H1 (cell line): ENCODE results near the gene GATA5. TPM values are rescaled to one million over a fixed set of nuclear protein-coding genes. Genes with fewer than 3 reads are reported as not detected.

ENCODE experiments used
- CTCF ChIA-PET: fragments of 300-600 bp; sonication (Branson Sonifier 250); formaldehyde crosslinking; loops from one replicate; lab custom pipeline; 2021; ENCODE audit not compliant: partially characterized antibody; lab: Charles Lee
- POLR2A ChIA-PET: fragments of 300-600 bp; sonication (Branson Sonifier 250); formaldehyde crosslinking; loops from one replicate; lab custom pipeline; 2021; ENCODE audit warnings: inconsistent platforms; ENCODE audit not compliant: partially characterized antibody; lab: Charles Lee
- DNase-seq, 2 experiments: peaks; one replicate each; pipeline versions ENCODE4 v3.0.0 to v3.0.0-alpha.2; 2010 to 2022; ENCODE audit warnings: low spot score in 2 of 2, low read depth in 1 of 2, mixed read lengths in 1 of 2
- FAIRE-seq: peaks from 2 replicates; lab custom pipeline; 2011; peaks lifted over from hg19 to GRCh38; lab: Jason Lieb, UNC
- H2AFZ ChIP-seq: 2 replicates; pipeline ENCODE4 v1.8.1; 2012; ENCODE audit warnings: low read length, inconsistent platforms
- H2AK5ac ChIP-seq: 2 replicates; pipeline ENCODE4 v1.6.1; 2013; ENCODE audit warnings: low read depth, low read length
- H2BK120ac ChIP-seq: replicated peaks from 2 replicates; pipeline ENCODE3; 2013; ENCODE audit warnings: low read depth, low read length, inconsistent platforms
- H2BK12ac ChIP-seq: 2 replicates; pipeline ENCODE4 v1.6.1; 2013; ENCODE audit warnings: low read depth, low read length
- H2BK15ac ChIP-seq: 2 replicates; pipeline ENCODE4 v1.6.1; 2013; ENCODE audit warnings: low read length
- H2BK20ac ChIP-seq: 2 replicates; pipeline ENCODE4 v1.6.1; 2013; ENCODE audit warnings: low read length
- H2BK5ac ChIP-seq: 2 replicates; pipeline ENCODE4 v1.6.1; 2013; ENCODE audit warnings: low read depth, low read length
- H3K14ac ChIP-seq: 2 replicates; pipeline ENCODE4 v1.6.1; 2013; ENCODE audit warnings: inconsistent platforms; ENCODE audit not compliant: insufficient read length
- H3K18ac ChIP-seq: 2 replicates; pipeline ENCODE4 v1.6.1; 2013; ENCODE audit warnings: low read length; ENCODE audit errors: extremely low read depth
- H3K23ac ChIP-seq: 2 replicates; pipeline ENCODE4 v1.6.1; 2013; ENCODE audit warnings: inconsistent platforms; ENCODE audit not compliant: insufficient read length
- H3K23me2 ChIP-seq: 2 replicates; pipeline ENCODE4 v1.6.1; 2013; ENCODE audit warnings: low read depth, low read length
- H3K27ac ChIP-seq: 2 replicates; pipeline ENCODE4 v1.6.1; 2011; ENCODE audit warnings: low read depth, low read length, inconsistent platforms
- H3K27me3 ChIP-seq, 4 experiments: replicated peaks in 1 of 4; 1 replicate in 1 of 4; 2 replicates in 3 of 4; pipeline versions ENCODE4 v1.6.1 to v1.8.1; 2011 to 2013; ENCODE audit warnings: low read length in 3 of 4, mild to moderate bottlenecking in 3 of 4, inconsistent platforms in 2 of 4, mixed read lengths in 2 of 4, moderate library complexity in 1 of 4; ENCODE audit not compliant: control insufficient read depth in 3 of 4, insufficient read depth in 3 of 4; ENCODE audit errors: extremely low read depth in 1 of 4
- H3K36me3 ChIP-seq, 4 experiments: 2 replicates each; pipeline versions ENCODE4 v1.6.1 to v1.8.1; 2011 to 2013; ENCODE audit warnings: mild to moderate bottlenecking in 4 of 4, low read length in 3 of 4, moderate library complexity in 2 of 4, control low read depth in 1 of 4, inconsistent platforms in 1 of 4; ENCODE audit not compliant: insufficient read depth in 4 of 4, control insufficient read depth in 2 of 4
- H3K4ac ChIP-seq: replicated peaks from 2 replicates; pipeline ENCODE3; 2013; ENCODE audit warnings: low read length, low read depth, mixed read lengths, inconsistent platforms; ENCODE audit not compliant: insufficient read length
- H3K4me1 ChIP-seq, 4 experiments: replicated peaks in 1 of 4; 1 replicate in 1 of 4; 2 replicates in 3 of 4; pipeline versions ENCODE4 v1.6.1 to v1.8.1; 2011 to 2013; ENCODE audit warnings: low read length in 3 of 4, inconsistent platforms in 2 of 4, mixed read lengths in 1 of 4; ENCODE audit not compliant: insufficient read depth in 4 of 4, control insufficient read depth in 3 of 4
- H3K4me2 ChIP-seq, 2 experiments: 2 replicates each; pipeline versions ENCODE4 v1.6.1 to v1.8.1; 2011 to 2013; ENCODE audit warnings: low read depth in 2 of 2, low read length in 2 of 2, control low read depth in 1 of 2, inconsistent platforms in 1 of 2, mild to moderate bottlenecking in 1 of 2; ENCODE audit not compliant: insufficient read depth in 1 of 2
- H3K4me3 ChIP-seq, 4 experiments: fragments of 200-600, 300-600 bp in 1 of 4; sonication (generic), shearing (Covaris generic), sonication (Bioruptor Twin) in 1 of 4; 2 replicates each; pipeline versions ENCODE4 v1.5.1 to v1.8.1; 2011 to 2016; ENCODE audit warnings: low read length in 4 of 4, low read depth in 3 of 4, control low read depth in 2 of 4, inconsistent platforms in 2 of 4, mild to moderate bottlenecking in 2 of 4, mixed read lengths in 1 of 4, moderate library complexity in 1 of 4; ENCODE audit not compliant: insufficient read depth in 2 of 4; ENCODE audit errors: extremely low read depth in 1 of 4
- H3K56ac ChIP-seq: replicated peaks from 2 replicates; pipeline ENCODE3; 2013; ENCODE audit warnings: low read depth, mild to moderate bottlenecking, mixed read lengths, low read length, inconsistent platforms; ENCODE audit not compliant: insufficient read length
- H3K79me1 ChIP-seq: 2 replicates; pipeline ENCODE4 v1.6.1; 2013; ENCODE audit warnings: low read depth, low read length, control low read depth
- H3K79me2 ChIP-seq, 2 experiments: 2 replicates each; pipeline versions ENCODE4 v1.6.1 to v1.8.1; 2012 to 2013; ENCODE audit warnings: low read length in 2 of 2, mild to moderate bottlenecking in 2 of 2, inconsistent platforms in 1 of 2; ENCODE audit not compliant: insufficient read depth in 2 of 2, control insufficient read depth in 1 of 2
- H3K9ac ChIP-seq, 4 experiments: replicated peaks in 1 of 4; 1 replicate in 1 of 4; 2 replicates in 3 of 4; pipeline versions ENCODE4 v1.6.1 to v1.8.1; 2011 to 2013; ENCODE audit warnings: low read depth in 3 of 4, low read length in 3 of 4, control low read depth in 2 of 4, mild to moderate bottlenecking in 2 of 4, moderate library complexity in 2 of 4, inconsistent platforms in 1 of 4; ENCODE audit errors: extremely low read depth in 1 of 4
- H3K9me3 ChIP-seq, 2 experiments: 2 replicates each; pipeline versions ENCODE4 v1.6.1 to v1.8.1; 2012 to 2013; ENCODE audit warnings: mild to moderate bottlenecking in 2 of 2, moderate library complexity in 2 of 2, control low read depth in 1 of 2, inconsistent platforms in 1 of 2, low read depth in 1 of 2, low read length in 1 of 2, mixed read lengths in 1 of 2; ENCODE audit not compliant: insufficient read depth in 2 of 2
- H4K20me1 ChIP-seq, 2 experiments: replicated peaks in 1 of 2; 2 replicates each; pipeline versions ENCODE3 to v1.8.1; 2011 to 2013; ENCODE audit warnings: inconsistent platforms in 2 of 2, low read length in 2 of 2, mild to moderate bottlenecking in 1 of 2; ENCODE audit not compliant: insufficient read depth in 2 of 2, control insufficient read depth in 1 of 2
- H4K5ac ChIP-seq: 2 replicates; pipeline ENCODE4 v1.6.1; 2013; ENCODE audit warnings: low read length, low read depth, mixed read lengths, inconsistent platforms; ENCODE audit not compliant: insufficient read length
- H4K8ac ChIP-seq: 2 replicates; pipeline ENCODE4 v1.8.0; 2013; ENCODE audit warnings: mild to moderate bottlenecking, moderate library complexity, low read length, inconsistent platforms; ENCODE audit not compliant: insufficient read depth; ENCODE audit errors: extremely low read depth
- H4K91ac ChIP-seq: replicated peaks from 2 replicates; pipeline ENCODE3; 2013; ENCODE audit warnings: low read length, mixed read lengths, inconsistent platforms; ENCODE audit not compliant: insufficient read length
- CEBPB ChIP-seq: IDR thresholded peaks from 2 replicates; pipeline ENCODE4 v1.6.1; 2012; ENCODE audit warnings: low read depth, low read length
- CREB1 ChIP-seq: IDR thresholded peaks from 2 replicates; pipeline ENCODE4 v1.6.1; 2012; ENCODE audit warnings: inconsistent platforms
- E2F6 ChIP-seq: IDR thresholded peaks from 2 replicates; pipeline ENCODE4 v1.6.1; 2012; ENCODE audit warnings: inconsistent platforms
- HDAC6 ChIP-seq: IDR thresholded peaks from one replicate; pipeline ENCODE4 v1.7.1; 2012; ENCODE audit warnings: low read depth, mild to moderate bottlenecking, inconsistent platforms, low read length, moderate library complexity
- SIRT6 ChIP-seq: IDR thresholded peaks from one replicate; pipeline ENCODE4 v1.7.1; 2012; ENCODE audit warnings: low read length, inconsistent platforms
- SP4 ChIP-seq: IDR thresholded peaks from 2 replicates; pipeline ENCODE4 v1.6.1; 2012; ENCODE audit warnings: low read length, inconsistent platforms
- TBP ChIP-seq: IDR thresholded peaks from 2 replicates; pipeline ENCODE4 v1.6.1; 2011; ENCODE audit warnings: low read depth, low read length, improper control_type of control experiment
- USF2 ChIP-seq: IDR thresholded peaks from 2 replicates; pipeline ENCODE4 v1.6.1; 2011; ENCODE audit warnings: low read length, improper control_type of control experiment
- YY1 ChIP-seq: IDR thresholded peaks from 2 replicates; pipeline ENCODE4 v1.6.1; 2011; ENCODE audit warnings: low read depth, mild to moderate bottlenecking, low read length
- WGBS, 2 experiments: shearing (Covaris generic) in 1 of 2; methylation state at CpG; one replicate each; pipeline versions ENCODE4 v1.1.6 to v1.1.7; 2013 to 2015; ENCODE audit warnings: low lambda C conversion rate in 2 of 2, mixed read lengths in 2 of 2, inconsistent platforms in 1 of 2, low coverage in 1 of 2, missing lambda C conversion rate in 1 of 2; ENCODE audit not compliant: insufficient replicate concordance in 2 of 2, insufficient coverage in 1 of 2, insufficient read length in 1 of 2; ENCODE audit errors: extremely low coverage in 1 of 2, missing lambda C conversion rate in 1 of 2; 5-methylcytosine and 5-hydroxymethylcytosine counted together
- polyA plus RNA-seq, 7 experiments: library from polyadenylated mRNA; depleted of rRNA in 3 of 7; stranded (reverse) in 5 of 7; unstranded in 2 of 7; fragments of >200 nt in 5 of 7; fragments of 200-250 nt in 2 of 7; gene quantifications; 1 replicate in 5 of 7; 2 replicates in 1 of 7; 4 replicates in 1 of 7; pipeline versions ENCODE4 v1.2.1 to v1.2.3, GENCODE V29; 2011 to 2013; ENCODE audit warnings: missing spikeins in 2 of 7, mixed read lengths in 2 of 7
- total RNA-seq: library from RNA; stranded (reverse); fragmentation: NEBNext Ultra II Directional; extraction: Animal tissue kit (Norgen Biotek cat#: 25700); gene quantifications from 2 replicates; pipeline ENCODE4 v1.2.1, GENCODE V29; 2021
- TF ChIP-seq, protein P1 (sequence below): IDR thresholded peaks from 2 replicates; pipeline ENCODE4 v1.6.1; 2011; ENCODE audit warnings: low read depth, mild to moderate bottlenecking, low read length; ENCODE audit not compliant: insufficient read depth

The GATA5 gene
- total and polyA plus RNA-seq, 2 of the 8 experiments (the other 6 are each of a cell fraction or from before 2014, with no cell fraction given) = 0.08 to 0.11 TPM

DNA sequence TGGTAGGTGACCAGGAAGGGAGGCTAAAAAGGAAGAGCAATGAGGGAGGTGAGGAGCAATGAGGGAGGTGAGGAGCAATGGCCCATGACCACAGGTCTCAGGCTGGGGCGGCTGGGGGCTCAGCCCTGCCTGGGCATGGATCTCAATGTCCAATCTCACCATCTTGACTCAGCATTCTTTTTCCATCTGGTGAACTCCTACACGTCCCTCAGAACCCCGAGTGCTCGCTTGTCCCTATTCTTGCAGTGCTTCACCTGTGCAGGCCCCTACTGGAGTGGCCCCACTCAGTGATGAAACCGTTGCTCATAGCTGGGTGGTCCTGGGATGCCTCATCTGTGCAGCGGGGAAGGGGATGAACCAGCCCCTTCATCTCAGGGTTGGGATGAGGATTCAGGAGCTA, 31.5 kb downstream of the GATA5 start:
- Histone ChIP-seq H3K14ac (no peak overlapping the region), H4K20me1 (no peaks in the 10 kb centered on the region), H3K9me3 (no peaks in the 10 kb centered on the region), H2BK20ac (no peak overlapping the region), H3K79me1 (no peaks in the 10 kb centered on the region), H4K5ac (no peak overlapping the region), H3K4me3 (no peak overlapping the region), H3K27me3 (no peaks in the 10 kb centered on the region), H3K9ac (no peak overlapping the region), H3K27ac (no peak overlapping the region), H2BK120ac (no peak overlapping the region), H2BK5ac (no peak overlapping the region), H3K4ac (no peak overlapping the region), H2BK12ac (no peak overlapping the region), H2AK5ac (no peak overlapping the region), H2BK15ac (no peak overlapping the region), H3K79me2 (no peaks in the 10 kb centered on the region), H3K4me1 (no peaks in the 10 kb centered on the region), H3K4me2 (no peak overlapping the region)
- CTCF ChIA-PET = interaction anchor here (0.9 to 1.7 kb wide), 7 partner anchors 9 to 55 kb away, joined by 3 to 6 read pairs (median 4); no protein-coding TSS in a partner anchor
- 91% methylated on average over 6 of the region's 6 CpGs; no CpG with 5 or more reads in 1 of the 2 experiments for WGBS, 2 experiments
- no peak for DNase-seq
- POLR2A ChIA-PET = interaction anchor here (0.7 kb wide), 1 partner anchor 19 kb away, joined by 4 read pairs; no protein-coding TSS in a partner anchor
- TF ChIP-seq YY1 (no peak), HDAC6 (no peak), CREB1 (no peak), E2F6 (no peak), SP4 (no peak), USF2 (no peak), SIRT6 (no peak), TBP (no peak), CEBPB (no peak)
- TF ChIP-seq, protein P1, sequence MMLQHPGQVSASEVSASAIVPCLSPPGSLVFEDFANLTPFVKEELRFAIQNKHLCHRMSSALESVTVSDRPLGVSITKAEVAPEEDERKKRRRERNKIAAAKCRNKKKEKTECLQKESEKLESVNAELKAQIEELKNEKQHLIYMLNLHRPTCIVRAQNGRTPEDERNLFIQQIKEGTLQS = no peak
- TF ChIP-seq, all 59 proteins: peak for 0
- Histone ChIP-seq H3K18ac (no peak overlapping the region), H3K23ac (no peak overlapping the region), H3K23me2 (0 out of 2 replicates have a peak, but pooled peaks cover 2% of the 10 kb centered on the region), H3K56ac (no peak overlapping the region), H2AFZ (no peak overlapping the region), H3K36me3 (no peaks in the 10 kb centered on the region), H4K8ac (no peak overlapping the region), H4K91ac (no peak overlapping the region)
- no peak for FAIRE-seq
